ENCODE measurements around the gene FCHO2.

The FCHO2 gene

GRCh38 chr5:73088026-73088425 is 132.2 kb downstream of the FCHO2 start:
- H3K4me3 ChIP-seq (replicated peaks; ENCODE audit: low read depth, low read length) = no peak overlapping the region
- TF ChIP-seq, protein P1, sequence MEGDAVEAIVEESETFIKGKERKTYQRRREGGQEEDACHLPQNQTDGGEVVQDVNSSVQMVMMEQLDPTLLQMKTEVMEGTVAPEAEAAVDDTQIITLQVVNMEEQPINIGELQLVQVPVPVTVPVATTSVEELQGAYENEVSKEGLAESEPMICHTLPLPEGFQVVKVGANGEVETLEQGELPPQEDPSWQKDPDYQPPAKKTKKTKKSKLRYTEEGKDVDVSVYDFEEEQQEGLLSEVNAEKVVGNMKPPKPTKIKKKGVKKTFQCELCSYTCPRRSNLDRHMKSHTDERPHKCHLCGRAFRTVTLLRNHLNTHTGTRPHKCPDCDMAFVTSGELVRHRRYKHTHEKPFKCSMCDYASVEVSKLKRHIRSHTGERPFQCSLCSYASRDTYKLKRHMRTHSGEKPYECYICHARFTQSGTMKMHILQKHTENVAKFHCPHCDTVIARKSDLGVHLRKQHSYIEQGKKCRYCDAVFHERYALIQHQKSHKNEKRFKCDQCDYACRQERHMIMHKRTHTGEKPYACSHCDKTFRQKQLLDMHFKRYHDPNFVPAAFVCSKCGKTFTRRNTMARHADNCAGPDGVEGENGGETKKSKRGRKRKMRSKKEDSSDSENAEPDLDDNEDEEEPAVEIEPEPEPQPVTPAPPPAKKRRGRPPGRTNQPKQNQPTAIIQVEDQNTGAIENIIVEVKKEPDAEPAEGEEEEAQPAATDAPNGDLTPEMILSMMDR (IDR thresholded peaks at IDR 0.05; ENCODE audit: low read depth, low read length, missing control alignments) = no peak
- DNase-seq (ENCODE audit: extremely low read depth, low read depth) = no peak

DNA sequence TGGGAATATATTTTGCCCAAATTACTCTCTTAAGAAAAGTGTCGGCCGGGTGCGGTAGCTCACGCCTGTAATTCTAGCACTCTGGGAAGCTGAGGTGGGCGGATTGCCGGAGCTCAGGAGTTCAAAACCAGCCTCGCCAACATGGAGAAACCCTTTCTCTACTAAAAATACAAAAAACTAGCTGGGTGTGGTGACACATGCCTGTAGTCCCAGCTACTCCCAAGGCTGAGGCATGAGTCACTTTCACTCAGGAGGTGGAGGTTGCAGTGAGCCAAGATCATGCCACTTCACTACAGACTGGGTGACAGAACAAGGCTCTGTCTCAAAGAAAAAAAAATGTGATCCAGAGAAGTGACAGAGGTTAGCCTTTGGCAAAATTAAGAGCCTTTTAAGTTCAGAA is 138.1 kb downstream of the FCHO2 start:
- no peak overlapping the region for H3K4me3 ChIP-seq (replicated peaks; ENCODE audit: low read depth, low read length)
- DNase-seq (ENCODE audit: extremely low read depth, low read depth) = peak; percentile 11
- TF ChIP-seq, protein P1 (IDR thresholded peaks at IDR 0.05; ENCODE audit: low read depth, low read length, missing control alignments) = no peak

GRCh38 chr5:73094415-73094814 is 138.6 kb downstream of the FCHO2 start:
- DNase-seq (ENCODE audit: extremely low read depth, low read depth) = no peak
- TF ChIP-seq, protein P1 (IDR thresholded peaks at IDR 0.05; ENCODE audit: low read depth, low read length, missing control alignments) = no peak
- no peak overlapping the region for H3K4me3 ChIP-seq (replicated peaks; ENCODE audit: low read depth, low read length)

- H3K4me3 ChIP-seq (replicated peaks; ENCODE audit: low read depth, low read length) = no peak overlapping the region
- TF ChIP-seq, protein P1 (IDR thresholded peaks at IDR 0.05; ENCODE audit: low read depth, low read length, missing control alignments) = no peak
- no peak for DNase-seq (ENCODE audit: extremely low read depth, low read depth)
Observed at GRCh38 chr5:73095564-73096238, 139.9 kb downstream of the FCHO2 start.

DNA sequence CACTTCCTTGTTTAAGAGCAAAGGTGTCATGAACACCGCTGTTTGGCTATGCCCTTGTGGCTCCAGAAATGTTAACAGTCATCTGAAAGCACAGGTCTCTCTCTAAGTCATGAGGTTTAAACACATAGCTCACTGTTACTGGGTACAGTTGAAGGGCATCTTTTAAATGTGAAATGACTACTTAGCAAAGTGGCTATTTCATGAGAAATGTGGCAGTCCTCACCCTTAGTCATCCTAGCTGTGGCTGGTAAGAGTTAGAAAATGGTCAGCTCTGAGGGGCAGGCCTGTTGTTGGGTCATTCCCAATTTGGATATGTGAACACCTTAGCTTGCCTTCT is 140.4 kb downstream of the FCHO2 start:
- TF ChIP-seq, protein P1 (IDR thresholded peaks at IDR 0.05; ENCODE audit: low read depth, low read length, missing control alignments) = no peak
- no peak for DNase-seq (ENCODE audit: extremely low read depth, low read depth)
- no peak overlapping the region for H3K4me3 ChIP-seq (replicated peaks; ENCODE audit: low read depth, low read length)

DNA sequence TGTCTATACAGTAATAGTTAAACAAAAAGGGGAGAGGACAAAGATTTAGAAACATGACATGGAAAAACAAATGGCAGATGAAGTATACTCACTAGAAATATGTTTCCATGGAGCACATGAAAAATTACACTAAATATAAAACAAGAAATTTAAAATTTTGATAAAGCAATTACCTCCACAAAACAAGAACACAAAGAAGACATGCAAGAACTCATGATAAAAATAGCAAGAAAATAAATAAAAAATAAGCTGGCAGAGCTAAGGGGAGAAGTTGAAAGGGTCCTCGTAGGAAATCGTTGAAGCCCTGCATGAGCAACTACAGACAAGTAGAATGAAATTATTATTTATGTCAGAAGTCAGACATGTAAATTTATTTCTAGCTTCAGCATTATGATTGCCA is 141.9 kb downstream of the FCHO2 start:
- TF ChIP-seq, protein P1 (IDR thresholded peaks at IDR 0.05; ENCODE audit: low read depth, low read length, missing control alignments) = no peak
- DNase-seq (ENCODE audit: extremely low read depth, low read depth) = no peak
- no peak overlapping the region for H3K4me3 ChIP-seq (replicated peaks; ENCODE audit: low read depth, low read length)

- DNase-seq (ENCODE audit: extremely low read depth, low read depth) = no peak
- no peak overlapping the region for H3K4me3 ChIP-seq (replicated peaks; ENCODE audit: low read depth, low read length)
- TF ChIP-seq, protein P1 (IDR thresholded peaks at IDR 0.05; ENCODE audit: low read depth, low read length, missing control alignments) = no peak
Observed at GRCh38 chr5:73100109-73100508, 144.3 kb downstream of the FCHO2 start.

All from HFF-Myc (cell line).